ENCODE results near the gene ARMC6.

The ARMC6 gene

DNA sequence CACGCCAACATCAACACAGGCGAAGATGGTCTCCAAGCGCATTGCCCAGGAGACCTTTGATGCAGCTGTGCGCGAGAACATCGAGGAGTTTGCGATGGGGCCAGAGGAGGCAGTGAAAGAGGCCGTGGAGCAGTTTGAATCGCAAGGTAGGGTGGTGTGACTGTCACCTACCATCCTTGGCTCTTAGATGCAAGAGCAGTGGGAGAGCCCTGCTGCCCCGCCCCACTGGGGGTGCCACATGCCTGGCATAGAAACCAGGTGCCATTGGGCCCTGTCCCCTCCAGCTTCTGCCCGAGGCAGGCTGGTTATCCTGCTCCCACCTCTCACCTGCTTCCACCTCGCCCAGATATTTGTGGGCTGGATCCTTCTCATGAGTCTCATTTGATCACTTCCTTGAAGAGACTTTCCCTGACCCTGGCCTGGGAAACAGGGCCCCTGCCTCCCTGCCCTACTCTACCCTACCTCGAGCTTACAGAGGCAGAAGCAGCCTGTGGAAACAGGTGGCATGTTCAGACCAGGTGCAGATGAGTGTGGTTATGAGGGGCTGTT lies 9.4 kb downstream of the ARMC6 start:
- Histone ChIP-seq H3K79me2 (peaks cover 25% of the 10 kb centered on the region), H3K9ac (no peak overlapping the region), H3K9me3 (ENCODE audit: control insufficient read depth, low read length) (no peaks in the 10 kb centered on the region), H3K36me3 (ENCODE audit: control insufficient read depth, insufficient read depth, low read length) (no peaks in the 10 kb centered on the region), H3K27me3 (ENCODE audit: control insufficient read depth, insufficient read depth, low read length) (no peaks in the 10 kb centered on the region), H3K4me3 (ENCODE audit: low read depth, low read length) (no peak overlapping the region), H2AFZ (no peak overlapping the region), H3K4me1 (no peaks in the 10 kb centered on the region), H3K4me2 (ENCODE audit: low read length) (no peak overlapping the region), H3K27ac (no peak overlapping the region)
- no peak for TF ChIP-seq CTCF (IDR thresholded peaks at IDR 0.05)

DNA sequence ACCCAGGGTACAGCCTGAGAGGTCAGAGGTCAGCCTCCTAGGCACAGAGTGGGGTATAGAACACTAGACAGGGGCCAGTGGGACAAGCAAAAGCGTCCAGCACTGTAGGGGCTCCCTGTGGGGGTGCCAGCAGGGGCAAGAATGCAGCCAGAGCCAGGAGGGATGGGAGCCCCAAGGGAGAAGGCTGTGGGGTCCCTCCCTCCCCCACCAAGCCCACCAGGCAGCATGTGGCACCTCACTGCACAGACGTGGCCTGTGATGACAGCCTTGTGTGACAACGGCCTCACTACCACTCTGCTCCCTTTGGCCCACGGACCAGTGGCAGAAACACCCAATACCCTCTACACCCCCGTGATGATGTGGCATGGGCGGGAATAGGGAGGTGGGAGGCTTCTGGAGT lies 10.1 kb downstream of the ARMC6 start:
- no peaks in the 10 kb centered on the region for H3K9me3 ChIP-seq (ENCODE audit: control insufficient read depth, low read length)
- H2AFZ ChIP-seq = no peak overlapping the region
- no peaks in the 10 kb centered on the region for H3K4me1 ChIP-seq
- H3K9ac ChIP-seq = no peak overlapping the region
- no peak for TF ChIP-seq CTCF (IDR thresholded peaks at IDR 0.05)
- no peak overlapping the region for H3K4me3 ChIP-seq (ENCODE audit: low read depth, low read length)
- no peak overlapping the region for H3K4me2 ChIP-seq (ENCODE audit: low read length)
- no peaks in the 10 kb centered on the region for H3K27me3 ChIP-seq (ENCODE audit: control insufficient read depth, insufficient read depth, low read length)
- H3K36me3 ChIP-seq (ENCODE audit: control insufficient read depth, insufficient read depth, low read length) = no peaks in the 10 kb centered on the region
- H3K79me2 ChIP-seq = peaks cover 19% of the 10 kb centered on the region
- no peak overlapping the region for H3K27ac ChIP-seq

DNA sequence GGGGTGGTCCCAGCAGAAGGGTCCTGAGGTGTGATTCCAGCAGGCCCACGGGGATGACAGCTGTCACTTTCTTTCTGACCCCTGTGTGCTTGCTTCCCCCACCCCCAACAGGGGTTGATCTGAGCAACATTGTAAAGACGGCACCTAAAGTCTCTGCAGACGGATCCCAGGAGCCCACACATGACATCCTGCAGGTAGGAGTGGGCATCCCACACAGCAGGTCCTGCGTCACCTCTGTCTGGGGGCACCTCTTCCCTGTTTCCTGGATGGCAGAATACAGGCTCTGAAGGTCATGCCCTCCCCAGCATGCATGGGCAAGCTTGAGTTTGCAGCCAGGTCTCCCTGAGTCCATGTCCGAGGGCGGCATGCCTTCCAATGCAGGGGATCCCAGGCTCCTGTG lies 10.5 kb downstream of the ARMC6 start:
- no peak overlapping the region for H3K4me3 ChIP-seq (ENCODE audit: low read depth, low read length)
- no peaks in the 10 kb centered on the region for H3K27me3 ChIP-seq (ENCODE audit: control insufficient read depth, insufficient read depth, low read length)
- no peak overlapping the region for H3K27ac ChIP-seq
- no peaks in the 10 kb centered on the region for H3K4me1 ChIP-seq
- H3K9ac ChIP-seq = no peak overlapping the region
- H3K79me2 ChIP-seq = peaks cover 19% of the 10 kb centered on the region
- no peaks in the 10 kb centered on the region for H3K36me3 ChIP-seq (ENCODE audit: control insufficient read depth, insufficient read depth, low read length)
- H3K4me2 ChIP-seq (ENCODE audit: low read length) = no peak overlapping the region
- no peak overlapping the region for H2AFZ ChIP-seq
- no peak for TF ChIP-seq CTCF (IDR thresholded peaks at IDR 0.05)
- H3K9me3 ChIP-seq (ENCODE audit: control insufficient read depth, low read length) = no peaks in the 10 kb centered on the region

- Histone ChIP-seq H3K4me1 (no peaks in the 10 kb centered on the region), H3K4me2 (ENCODE audit: low read length) (no peak overlapping the region), H3K27ac (no peak overlapping the region), H3K9me3 (ENCODE audit: control insufficient read depth, low read length) (no peaks in the 10 kb centered on the region), H3K4me3 (ENCODE audit: low read depth, low read length) (no peak overlapping the region), H3K27me3 (ENCODE audit: control insufficient read depth, insufficient read depth, low read length) (no peaks in the 10 kb centered on the region), H3K79me2 (no peaks in the 10 kb centered on the region), H2AFZ (no peak overlapping the region), H3K36me3 (ENCODE audit: control insufficient read depth, insufficient read depth, low read length) (no peaks in the 10 kb centered on the region), H3K9ac (no peak overlapping the region)
- no peak for TF ChIP-seq CTCF (IDR thresholded peaks at IDR 0.05)
These were observed 16.0 kb downstream of the ARMC6 start for GRCh38 chr19:19049406-19049805.

- Histone ChIP-seq H3K79me2 (no peaks in the 10 kb centered on the region), H3K36me3 (ENCODE audit: control insufficient read depth, insufficient read depth, low read length) (no peaks in the 10 kb centered on the region), H3K4me3 (ENCODE audit: low read depth, low read length) (no peak overlapping the region), H3K9me3 (ENCODE audit: control insufficient read depth, low read length) (no peaks in the 10 kb centered on the region), H3K4me1 (no peaks in the 10 kb centered on the region), H3K9ac (no peak overlapping the region), H2AFZ (no peak overlapping the region), H3K4me2 (ENCODE audit: low read length) (no peak overlapping the region), H3K27ac (no peak overlapping the region), H3K27me3 (ENCODE audit: control insufficient read depth, insufficient read depth, low read length) (no peaks in the 10 kb centered on the region)
- TF ChIP-seq CTCF (IDR thresholded peaks at IDR 0.05) = no peak
These were observed 16.7 kb downstream of the ARMC6 start for GRCh38 chr19:19050104-19050503.
